ENCODE data around the gene OTOG.

OTOG gene

DNA sequence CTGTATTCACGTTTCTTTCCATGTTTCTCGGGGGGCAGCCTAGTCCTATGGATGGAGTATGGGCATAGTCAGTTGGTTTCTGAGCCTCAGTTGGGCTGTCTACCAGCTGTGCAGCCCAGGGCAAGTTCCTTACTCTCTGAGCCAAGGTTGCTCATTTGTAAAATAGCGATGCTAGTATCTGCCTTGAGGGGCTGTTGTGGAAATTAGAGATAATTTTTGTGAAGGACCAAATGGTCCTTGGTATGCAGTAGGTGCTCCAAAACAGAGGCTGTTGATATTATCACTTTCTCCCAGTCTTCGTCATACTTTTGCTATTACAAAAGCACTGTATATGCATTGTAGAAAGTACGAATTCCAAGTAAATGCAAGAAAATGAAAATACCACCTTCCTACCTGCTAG, 89.7 kb downstream of the OTOG start:
- no peak overlapping the region for H3K27ac Mint-ChIP-seq
- H3K4me3 Mint-ChIP-seq: no peak overlapping the region
- no peaks in the 10 kb centered on the region for H3K36me3 Mint-ChIP-seq (ENCODE audit: low read depth)
- H3K4me1 Mint-ChIP-seq (ENCODE audit: low read depth): no peaks in the 10 kb centered on the region
- no peak for DNase-seq
- H3K9me3 Mint-ChIP-seq: no peaks in the 10 kb centered on the region
- H3K27me3 Mint-ChIP-seq: no peaks in the 10 kb centered on the region

DNA sequence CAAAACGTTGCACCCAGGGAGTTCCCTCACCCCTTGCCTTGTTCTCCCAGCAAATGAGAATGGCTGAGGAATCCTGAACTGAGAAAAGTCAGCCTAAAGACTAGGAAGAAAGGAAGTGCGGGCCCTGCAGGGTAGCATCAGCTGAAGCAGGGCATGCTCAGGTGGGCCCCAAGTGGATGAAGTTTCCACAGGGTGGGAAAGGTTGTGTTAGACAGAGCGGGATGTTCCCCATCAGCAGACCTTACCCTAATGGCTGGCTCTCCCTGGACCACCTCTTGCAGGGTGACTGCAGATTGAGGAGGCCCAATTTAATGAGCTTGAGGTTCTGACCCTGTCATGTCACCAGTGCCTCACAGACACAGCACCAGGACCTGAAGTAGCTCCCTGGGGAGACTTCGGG, 90.8 kb downstream of the OTOG start:
- H3K27me3 Mint-ChIP-seq: no peaks in the 10 kb centered on the region
- DNase-seq: no peak
- no peaks in the 10 kb centered on the region for H3K36me3 Mint-ChIP-seq (ENCODE audit: low read depth)
- no peaks in the 10 kb centered on the region for H3K9me3 Mint-ChIP-seq
- H3K27ac Mint-ChIP-seq: no peak overlapping the region
- no peaks in the 10 kb centered on the region for H3K4me1 Mint-ChIP-seq (ENCODE audit: low read depth)
- H3K4me3 Mint-ChIP-seq: no peak overlapping the region

DNA sequence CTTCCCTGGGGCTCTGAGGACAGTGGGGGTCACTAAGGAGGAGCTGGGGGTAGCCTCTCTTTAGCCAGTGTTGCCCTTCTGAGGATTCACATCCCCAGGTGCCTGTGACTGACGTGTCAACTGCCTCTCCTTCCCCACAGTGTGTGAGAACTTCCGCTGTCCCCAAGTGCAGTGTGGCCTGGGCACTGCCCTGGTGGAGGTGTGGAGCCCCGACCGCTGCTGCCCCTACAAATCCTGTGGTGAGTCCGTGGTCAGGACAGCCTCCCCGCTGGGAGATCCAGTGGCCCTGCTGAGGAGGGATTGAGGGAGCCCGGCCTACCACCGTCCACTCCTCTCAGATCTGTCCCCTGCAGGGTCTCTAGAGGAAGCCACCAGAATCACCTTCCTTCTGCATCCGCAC, 91.3 kb downstream of the OTOG start:
- Mint-ChIP-seq H3K4me1 (ENCODE audit: low read depth) (no peaks in the 10 kb centered on the region), H3K36me3 (ENCODE audit: low read depth) (no peaks in the 10 kb centered on the region), H3K4me3 (no peak overlapping the region), H3K27me3 (no peaks in the 10 kb centered on the region), H3K9me3 (no peaks in the 10 kb centered on the region), H3K27ac (no peak overlapping the region)
- no peak for DNase-seq

DNA sequence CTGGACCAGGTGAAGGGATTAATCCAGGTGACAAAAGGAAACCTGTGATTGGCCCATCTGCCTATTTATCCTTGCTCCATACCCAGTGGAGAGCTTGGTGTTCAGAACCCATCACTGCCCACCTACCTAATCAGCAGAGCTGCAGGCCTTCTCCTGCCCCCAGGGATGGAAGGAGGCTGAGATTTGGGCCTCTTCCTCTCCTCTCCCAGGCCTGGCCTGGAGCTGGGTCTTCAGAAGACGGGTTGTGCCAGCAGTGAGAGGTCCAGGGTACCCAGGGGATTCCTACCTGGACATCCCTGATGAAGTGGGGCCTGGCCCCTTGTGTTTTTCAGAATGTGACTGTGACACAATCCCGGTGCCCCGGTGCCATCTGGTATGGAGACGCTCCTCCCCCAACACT, 92.0 kb downstream of the OTOG start:
- no peak for DNase-seq
- Mint-ChIP-seq H3K27ac (no peak overlapping the region), H3K4me1 (ENCODE audit: low read depth) (no peaks in the 10 kb centered on the region), H3K4me3 (no peak overlapping the region), H3K9me3 (no peaks in the 10 kb centered on the region), H3K36me3 (ENCODE audit: low read depth) (no peaks in the 10 kb centered on the region), H3K27me3 (no peaks in the 10 kb centered on the region)

DNA sequence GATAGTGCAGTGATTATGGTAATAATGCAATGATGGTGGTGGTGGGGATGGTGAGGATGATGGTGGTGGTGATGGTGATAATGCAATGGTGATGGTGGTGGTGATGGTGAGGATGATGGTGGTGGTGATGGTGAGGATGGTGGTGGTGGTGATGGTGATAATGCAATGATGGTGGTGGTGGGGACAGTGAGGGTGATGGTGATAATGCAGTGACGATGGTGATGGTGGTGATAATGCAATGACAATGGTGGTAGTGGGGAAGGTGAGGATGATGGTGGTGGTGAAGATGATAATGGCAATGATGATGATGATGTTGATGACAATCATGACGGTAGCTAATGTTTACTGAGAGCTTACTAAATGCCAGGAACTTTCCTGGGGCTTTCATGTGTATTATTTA, 92.7 kb downstream of the OTOG start:
- H3K27ac Mint-ChIP-seq: no peak overlapping the region
- no peaks in the 10 kb centered on the region for H3K4me1 Mint-ChIP-seq (ENCODE audit: low read depth)

DNA sequence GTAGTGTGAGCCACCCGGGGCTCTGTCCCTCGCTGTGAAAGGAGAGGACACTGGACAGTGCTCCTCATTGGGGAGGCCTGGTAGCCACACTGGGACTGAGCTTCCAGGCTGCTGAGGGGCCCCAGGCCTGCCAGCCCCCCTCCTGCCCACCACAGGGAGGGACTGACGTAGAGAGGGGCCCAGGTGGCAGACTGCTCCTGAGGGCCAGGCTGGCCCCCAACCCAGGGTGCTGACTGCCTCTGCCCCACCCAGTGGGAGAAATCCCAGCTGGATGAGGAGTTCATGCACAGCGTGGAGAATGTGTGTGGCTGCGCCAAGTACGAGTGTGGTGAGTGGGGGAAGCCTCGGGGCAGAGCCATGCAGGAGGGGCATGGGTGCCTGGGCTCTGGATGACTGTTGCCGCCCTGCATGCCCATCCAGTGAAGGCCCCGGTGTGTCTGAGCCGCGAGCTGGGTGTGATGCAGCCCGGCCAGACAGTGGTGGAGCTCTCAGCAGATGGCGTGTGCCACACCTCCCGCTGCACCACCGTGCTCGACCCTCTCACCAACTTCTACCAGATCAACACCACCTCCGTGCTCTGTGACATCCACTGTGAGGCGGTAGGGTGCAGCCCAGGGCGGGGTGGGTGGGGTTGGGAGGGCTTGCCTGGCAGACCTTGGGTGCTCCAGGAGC, 93.6 kb downstream of the OTOG start:
- H3K36me3 Mint-ChIP-seq (ENCODE audit: low read depth): no peaks in the 10 kb centered on the region
- no peak overlapping the region for H3K4me3 Mint-ChIP-seq

More for the DNA sequence above, 92.7 kb downstream of the OTOG start:
- no peak for DNase-seq
- Mint-ChIP-seq H3K9me3 (no peaks in the 10 kb centered on the region), H3K4me3 (no peak overlapping the region), H3K27me3 (no peaks in the 10 kb centered on the region), H3K36me3 (ENCODE audit: low read depth) (no peaks in the 10 kb centered on the region)

DNA sequence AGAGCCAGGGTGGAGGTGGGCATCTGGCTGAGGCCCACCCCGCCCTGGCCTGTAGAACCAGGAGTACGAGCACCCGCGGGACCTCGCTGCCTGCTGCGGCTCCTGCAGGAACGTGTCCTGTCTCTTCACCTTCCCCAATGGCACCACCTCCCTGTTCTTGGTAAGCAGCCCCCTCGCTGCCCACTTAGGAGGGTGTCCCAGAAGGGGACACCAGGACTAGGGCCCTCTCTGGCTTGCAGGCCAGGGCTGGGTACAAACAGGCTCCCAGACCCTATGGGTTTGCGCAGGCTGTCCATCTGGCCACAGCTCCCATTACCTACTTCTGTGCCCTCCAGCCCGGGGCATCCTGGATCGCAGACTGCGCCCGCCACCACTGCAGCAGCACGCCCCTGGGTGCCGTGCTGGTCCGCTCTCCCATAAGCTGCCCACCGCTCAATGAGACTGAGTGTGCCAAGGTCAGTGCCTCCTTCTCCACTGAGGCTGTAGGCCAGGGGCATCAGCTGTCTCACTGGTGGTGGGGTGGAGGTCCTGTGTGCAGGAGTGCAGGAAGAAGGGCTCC, 94.8 kb downstream of the OTOG start:
- no peaks in the 10 kb centered on the region for H3K9me3 Mint-ChIP-seq

More for the DNA sequence above, 93.6 kb downstream of the OTOG start:
- no peaks in the 10 kb centered on the region for H3K27me3 Mint-ChIP-seq
- DNase-seq: no peak
- no peaks in the 10 kb centered on the region for H3K4me1 Mint-ChIP-seq (ENCODE audit: low read depth)
- no peaks in the 10 kb centered on the region for H3K9me3 Mint-ChIP-seq
- no peak overlapping the region for H3K27ac Mint-ChIP-seq

DNA sequence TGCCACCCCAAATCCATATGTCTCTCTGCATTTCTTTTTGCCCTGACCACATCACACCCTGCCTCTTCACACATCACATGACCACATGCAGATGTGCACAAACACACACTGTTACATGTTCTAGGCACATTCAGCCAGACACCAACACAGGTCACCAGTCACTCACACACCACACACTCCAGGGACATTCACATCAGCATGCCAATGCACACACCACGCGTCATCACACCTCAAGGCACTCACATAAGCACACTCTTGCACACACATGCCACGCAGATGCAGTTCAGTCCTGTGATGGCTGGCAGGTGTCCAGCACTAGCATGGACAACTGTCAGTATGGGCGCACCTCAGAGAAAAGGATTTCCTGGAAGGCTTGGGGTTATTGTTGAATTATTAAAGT, 95.3 kb downstream of the OTOG start:
- H3K27ac Mint-ChIP-seq: no peak overlapping the region
- H3K27me3 Mint-ChIP-seq: peaks cover 7% of the 10 kb centered on the region
- no peak for DNase-seq
- no peaks in the 10 kb centered on the region for H3K4me1 Mint-ChIP-seq (ENCODE audit: low read depth)
- H3K9me3 Mint-ChIP-seq: no peaks in the 10 kb centered on the region
- H3K36me3 Mint-ChIP-seq (ENCODE audit: low read depth): no peaks in the 10 kb centered on the region
- H3K4me3 Mint-ChIP-seq: no peak overlapping the region

More for the DNA sequence above, 94.8 kb downstream of the OTOG start:
- no peak overlapping the region for H3K27ac Mint-ChIP-seq
- DNase-seq: no peak
- H3K4me1 Mint-ChIP-seq (ENCODE audit: low read depth): no peaks in the 10 kb centered on the region
- H3K27me3 Mint-ChIP-seq: peaks cover 2% of the 10 kb centered on the region
- H3K36me3 Mint-ChIP-seq (ENCODE audit: low read depth): no peaks in the 10 kb centered on the region
- H3K4me3 Mint-ChIP-seq: no peak overlapping the region

DNA sequence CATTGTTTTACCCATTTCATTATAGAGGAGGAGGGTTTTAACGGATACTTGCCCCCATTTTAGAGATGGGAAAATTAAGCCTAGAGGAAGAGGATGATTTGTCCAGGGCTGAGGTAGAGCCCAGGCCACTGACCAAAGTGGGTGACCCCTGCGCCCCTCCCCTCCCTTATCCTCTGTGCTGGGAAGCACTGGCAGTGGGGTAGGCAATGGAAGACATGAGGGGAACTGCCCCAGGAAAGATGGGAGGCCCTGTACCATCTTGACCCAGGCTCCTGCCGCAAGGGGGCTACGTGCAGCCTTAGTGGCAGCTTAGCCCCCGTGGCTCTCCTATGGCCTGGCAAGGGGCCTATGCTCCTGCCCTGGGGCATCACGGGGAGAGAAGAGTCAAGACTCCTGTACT, 95.9 kb downstream of the OTOG start:
- DNase-seq: no peak
- Mint-ChIP-seq H3K27me3 (peaks cover 10% of the 10 kb centered on the region), H3K9me3 (no peaks in the 10 kb centered on the region), H3K4me3 (no peak overlapping the region), H3K27ac (no peak overlapping the region), H3K4me1 (ENCODE audit: low read depth) (no peaks in the 10 kb centered on the region), H3K36me3 (ENCODE audit: low read depth) (no peaks in the 10 kb centered on the region)

DNA sequence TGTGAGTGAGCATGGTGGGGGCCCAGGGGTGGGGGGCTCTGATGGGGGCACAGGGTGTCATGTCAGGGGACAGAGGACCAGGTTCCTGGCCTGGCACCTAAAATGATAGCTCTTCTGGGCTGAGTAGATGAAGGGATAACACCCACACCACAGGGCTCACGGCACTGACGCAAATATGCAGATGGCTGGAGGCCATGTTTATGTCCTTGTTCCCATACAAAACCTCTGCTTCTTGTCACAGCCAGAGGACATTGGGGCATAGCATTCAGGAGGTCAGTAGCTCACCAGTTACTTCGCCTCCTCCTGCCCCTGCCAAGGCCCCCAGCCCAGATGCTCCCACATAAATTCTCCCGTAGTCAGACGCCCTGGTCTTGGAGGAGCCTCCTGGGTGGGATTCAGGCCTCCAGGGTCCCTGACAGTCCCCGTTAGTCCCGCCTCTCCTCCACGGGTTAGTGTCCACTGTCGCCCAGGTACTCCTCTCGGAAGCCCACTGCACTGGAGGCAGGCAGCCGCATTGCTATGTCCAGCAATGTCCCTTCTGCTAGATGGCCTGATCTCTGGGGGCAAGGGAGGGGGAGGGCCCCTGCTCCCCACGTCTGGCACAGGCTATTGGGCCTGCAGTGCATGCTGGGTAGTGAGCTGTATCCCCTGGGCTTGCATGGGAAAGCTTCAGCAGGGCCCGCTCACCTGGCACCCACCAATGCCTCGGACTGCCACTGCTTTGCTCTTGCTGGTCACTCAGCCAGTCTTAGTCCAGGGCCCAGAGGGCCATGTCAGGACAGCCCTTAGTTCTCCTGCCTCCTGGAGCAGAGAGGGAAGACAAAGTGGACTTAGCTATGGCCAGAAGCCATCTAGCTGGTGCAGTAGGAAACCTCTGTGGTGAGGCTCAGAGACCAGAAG, 96.7 kb downstream of the OTOG start:
- H3K9me3 Mint-ChIP-seq: no peaks in the 10 kb centered on the region
- H3K36me3 Mint-ChIP-seq (ENCODE audit: low read depth): no peaks in the 10 kb centered on the region
- H3K27me3 Mint-ChIP-seq: peaks cover 13% of the 10 kb centered on the region
- no peak overlapping the region for H3K4me3 Mint-ChIP-seq
- DNase-seq: no peak
- no peak overlapping the region for H3K27ac Mint-ChIP-seq
- no peaks in the 10 kb centered on the region for H3K4me1 Mint-ChIP-seq (ENCODE audit: low read depth)

DNA sequence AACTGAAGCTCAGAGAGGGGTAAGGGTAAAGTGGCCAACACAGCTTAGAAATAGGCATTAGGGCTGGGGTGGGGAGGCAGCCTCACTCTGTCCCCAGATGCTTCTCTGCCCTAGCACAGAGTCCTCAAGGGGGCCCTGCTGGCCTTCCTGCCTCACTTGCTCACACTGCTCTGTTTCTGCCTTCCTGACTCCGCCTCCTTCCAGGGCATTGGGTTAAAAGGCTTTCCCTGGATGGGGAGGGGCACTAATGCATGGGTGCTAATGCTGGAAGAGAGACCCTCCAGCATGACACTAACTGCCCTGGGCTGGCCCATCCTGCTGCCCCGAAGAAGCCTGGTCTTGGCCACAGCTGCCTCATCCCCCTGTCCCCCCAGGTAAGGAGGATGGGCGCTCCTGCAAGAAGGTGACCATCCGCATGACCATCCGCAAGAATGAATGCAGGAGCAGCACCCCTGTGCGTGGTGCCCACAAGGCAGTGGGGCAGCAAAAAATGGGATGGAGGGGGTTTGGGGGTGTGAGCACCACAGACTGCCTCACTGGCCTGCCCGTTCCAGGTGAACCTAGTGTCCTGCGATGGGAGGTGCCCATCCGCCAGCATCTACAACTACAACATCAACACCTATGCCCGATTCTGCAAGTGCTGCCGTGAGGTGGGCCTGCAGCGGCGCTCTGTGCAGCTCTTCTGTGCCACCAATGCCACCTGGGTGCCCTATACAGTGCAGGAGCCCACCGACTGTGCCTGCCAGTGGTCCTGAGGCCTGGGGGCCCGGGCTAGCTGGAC, 98.3 kb downstream of the OTOG start:
- H3K4me1 Mint-ChIP-seq (ENCODE audit: low read depth): no peaks in the 10 kb centered on the region
- H3K27me3 Mint-ChIP-seq: peaks cover 29% of the 10 kb centered on the region
- no peaks in the 10 kb centered on the region for H3K36me3 Mint-ChIP-seq (ENCODE audit: low read depth)
- no peaks in the 10 kb centered on the region for H3K9me3 Mint-ChIP-seq
- DNase-seq: no peak
- H3K27ac Mint-ChIP-seq: no peak overlapping the region
- H3K4me3 Mint-ChIP-seq: no peak overlapping the region

DNA sequence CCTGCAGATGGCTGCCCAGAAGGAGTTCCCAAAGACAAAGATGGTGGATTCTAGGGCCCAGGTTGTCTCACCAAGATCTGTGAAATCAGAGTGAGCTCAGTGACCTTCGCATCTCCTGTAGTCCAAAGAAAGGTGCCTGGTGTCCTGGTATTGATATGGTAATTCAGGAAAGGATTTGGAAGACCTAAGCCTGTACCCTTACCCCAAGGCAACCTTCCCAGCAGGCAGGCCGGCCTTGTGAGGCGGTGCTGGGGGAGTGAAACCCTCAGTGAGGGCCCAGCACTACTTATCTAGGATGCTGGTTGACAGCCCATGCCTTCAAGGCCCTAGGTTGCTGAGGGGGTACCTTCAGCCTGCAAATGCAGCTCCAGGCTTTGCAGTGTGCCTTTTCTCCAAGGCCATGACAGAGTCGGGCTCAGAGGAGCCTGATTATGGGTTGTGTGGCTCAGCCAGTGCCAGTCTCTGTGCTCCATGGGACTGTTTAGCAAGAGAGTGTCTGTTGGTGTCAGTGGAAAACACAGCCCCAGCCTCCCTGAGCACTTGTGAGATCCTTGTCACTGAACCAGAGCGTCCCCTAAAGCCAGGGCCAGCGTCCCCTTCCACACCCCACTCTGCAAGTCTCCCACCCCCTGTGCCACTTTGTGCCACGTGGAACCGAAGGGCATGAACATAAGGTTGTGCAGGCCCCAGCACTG, 99.5 kb downstream of the OTOG start:
- no peaks in the 10 kb centered on the region for H3K9me3 Mint-ChIP-seq
- DNase-seq: no peak
- H3K4me3 Mint-ChIP-seq: no peak overlapping the region
- no peak overlapping the region for H3K27ac Mint-ChIP-seq
- H3K36me3 Mint-ChIP-seq (ENCODE audit: low read depth): no peaks in the 10 kb centered on the region
- H3K27me3 Mint-ChIP-seq: peaks cover 41% of the 10 kb centered on the region
- no peaks in the 10 kb centered on the region for H3K4me1 Mint-ChIP-seq (ENCODE audit: low read depth)

DNA sequence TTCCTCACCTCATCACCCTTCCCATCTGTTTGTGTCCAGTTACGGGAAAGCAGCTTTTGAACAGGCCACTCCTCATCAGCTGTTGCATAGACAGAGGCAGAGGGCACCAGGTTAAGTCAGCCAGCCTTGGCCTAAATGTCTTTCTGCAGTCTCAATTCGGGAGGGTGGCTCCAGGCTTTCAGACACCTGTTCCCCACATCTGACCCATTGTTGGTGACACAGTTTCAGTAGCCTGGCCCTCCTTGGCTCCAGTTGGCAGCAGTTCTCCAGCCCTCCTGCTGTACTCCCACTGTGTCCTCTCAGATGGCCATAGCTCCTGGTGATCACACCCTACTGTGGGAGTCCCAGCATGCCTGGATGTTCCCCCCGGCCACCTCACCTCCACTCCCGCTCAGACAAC, 101.5 kb downstream of the OTOG start:
- no peaks in the 10 kb centered on the region for H3K4me1 Mint-ChIP-seq (ENCODE audit: low read depth)
- H3K9me3 Mint-ChIP-seq: no peaks in the 10 kb centered on the region
- DNase-seq: no peak
- H3K36me3 Mint-ChIP-seq (ENCODE audit: low read depth): no peaks in the 10 kb centered on the region
- H3K4me3 Mint-ChIP-seq: no peak overlapping the region
- H3K27me3 Mint-ChIP-seq: peaks cover 55% of the 10 kb centered on the region
- no peak overlapping the region for H3K27ac Mint-ChIP-seq

DNA sequence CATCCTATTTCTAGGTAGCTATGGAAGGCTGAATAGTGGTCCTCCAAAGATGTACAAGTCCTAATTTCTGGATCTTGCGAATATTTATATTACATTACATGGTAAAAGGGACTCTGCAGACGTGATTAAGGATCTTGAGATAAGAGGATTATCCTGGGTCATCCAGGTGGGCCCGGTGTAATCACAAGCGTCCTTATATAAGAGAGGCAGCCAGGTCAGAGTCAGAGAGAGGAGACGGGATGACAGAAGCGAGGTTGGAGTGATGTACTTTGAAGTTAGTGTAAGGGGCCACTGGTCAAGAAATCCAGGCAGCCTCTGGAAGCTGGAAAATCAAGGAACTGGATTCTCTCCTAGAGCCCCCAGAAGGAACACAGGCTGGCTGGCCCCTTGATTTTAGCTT, 102.2 kb downstream of the OTOG start:
- H3K27ac Mint-ChIP-seq: no peak overlapping the region
- peaks cover 2% of the 10 kb centered on the region for H3K9me3 Mint-ChIP-seq
- no peak overlapping the region for H3K4me3 Mint-ChIP-seq
- H3K27me3 Mint-ChIP-seq: peaks cover 57% of the 10 kb centered on the region
- no peak for DNase-seq
- H3K36me3 Mint-ChIP-seq (ENCODE audit: low read depth): no peaks in the 10 kb centered on the region
- H3K4me1 Mint-ChIP-seq (ENCODE audit: low read depth): no peaks in the 10 kb centered on the region

All from activated T-cell treated with anti-CD3 and anti-CD28 coated beads, Interleukin-2, amount 50 U/mL, for 24 hours (primary cell).